Effector memory CD4-positive, alpha-beta T cell (primary cell): ENCODE measurements around the gene CSF3.

Experiments
- DNase-seq, 3 donors: peaks; one replicate each; pipeline ENCODE4 v3.0.0-alpha.2; 2020
- H3K27ac ChIP-seq: 2 replicates; pipeline ENCODE4 v1.7.0; 2013; ENCODE audit warnings: mild to moderate bottlenecking, low read length, moderate library complexity; ENCODE audit not compliant: insufficient read depth, poor library complexity, severe bottlenecking
- H3K27me3 ChIP-seq: replicated peaks from 2 replicates; pipeline ENCODE4 v1.7.0; 2013; ENCODE audit warnings: mild to moderate bottlenecking, low read length; ENCODE audit not compliant: insufficient read depth, control insufficient read depth, poor library complexity, severe bottlenecking
- H3K36me3 ChIP-seq: 2 replicates; pipeline ENCODE4 v1.7.0; 2013; ENCODE audit warnings: mild to moderate bottlenecking, low read length, moderate library complexity; ENCODE audit not compliant: control insufficient read depth, insufficient read depth
- H3K4me1 ChIP-seq: 2 replicates; pipeline ENCODE4 v1.7.0; 2013; ENCODE audit warnings: low read length, mild to moderate bottlenecking; ENCODE audit not compliant: control insufficient read depth, insufficient read depth, poor library complexity, severe bottlenecking
- H3K4me3 ChIP-seq: 2 replicates; pipeline ENCODE4 v1.7.0; 2013; ENCODE audit warnings: low read length, low read depth, mild to moderate bottlenecking; ENCODE audit not compliant: insufficient read depth, poor library complexity, severe bottlenecking
- H3K9me3 ChIP-seq: 2 replicates; pipeline ENCODE4 v1.7.0; 2013; ENCODE audit warnings: mild to moderate bottlenecking, low read length, moderate library complexity; ENCODE audit not compliant: control insufficient read depth

The CSF3 gene

GRCh38 chr17:40032322-40033320 is 17.4 kb downstream of the CSF3 start:
- Histone ChIP-seq H3K36me3 (peaks cover 63% of the 10 kb centered on the region), H3K4me1 (no peaks in the 10 kb centered on the region), H3K27me3 (no peaks in the 10 kb centered on the region), H3K4me3 (no peak overlapping the region), H3K27ac (no peak overlapping the region), H3K9me3 (no peaks in the 10 kb centered on the region)
- no peak for DNase-seq

- Histone ChIP-seq H3K4me3 (no peak overlapping the region), H3K9me3 (no peaks in the 10 kb centered on the region), H3K27me3 (no peaks in the 10 kb centered on the region), H3K27ac (no peak overlapping the region), H3K36me3 (peaks cover 60% of the 10 kb centered on the region), H3K4me1 (no peaks in the 10 kb centered on the region)
- DNase-seq = no peak
Measured at GRCh38 chr17:40033339-40033738, 18.1 kb downstream of the CSF3 start.

- Histone ChIP-seq H3K4me1 (no peaks in the 10 kb centered on the region), H3K27me3 (no peaks in the 10 kb centered on the region), H3K36me3 (peaks cover 50% of the 10 kb centered on the region), H3K27ac (no peak overlapping the region), H3K9me3 (no peaks in the 10 kb centered on the region), H3K4me3 (no peak overlapping the region)
- no peak for DNase-seq
Measured at GRCh38 chr17:40034426-40035161, 19.4 kb downstream of the CSF3 start.

GRCh38 chr17:40035162-40035559 is 19.9 kb downstream of the CSF3 start:
- Histone ChIP-seq H3K4me1 (no peaks in the 10 kb centered on the region), H3K4me3 (no peak overlapping the region), H3K27me3 (no peaks in the 10 kb centered on the region), H3K9me3 (no peaks in the 10 kb centered on the region), H3K36me3 (peaks cover 48% of the 10 kb centered on the region), H3K27ac (no peak overlapping the region)
- DNase-seq = no peak

- no peak for DNase-seq
- Histone ChIP-seq H3K4me3 (no peak overlapping the region), H3K36me3 (peaks cover 15% of the 10 kb centered on the region), H3K27me3 (no peaks in the 10 kb centered on the region), H3K9me3 (no peaks in the 10 kb centered on the region), H3K27ac (no peak overlapping the region), H3K4me1 (no peaks in the 10 kb centered on the region)
Measured at GRCh38 chr17:40038882-40039513, 23.8 kb downstream of the CSF3 start.

GRCh38 chr17:40041196-40041595 is 26.0 kb downstream of the CSF3 start:
- Histone ChIP-seq H3K36me3 (peaks cover 7% of the 10 kb centered on the region), H3K9me3 (no peaks in the 10 kb centered on the region), H3K27ac (no peak overlapping the region), H3K27me3 (no peaks in the 10 kb centered on the region), H3K4me1 (no peaks in the 10 kb centered on the region), H3K4me3 (no peak overlapping the region)
- DNase-seq = no peak

- DNase-seq = no peak
- no peak overlapping the region for H3K27ac ChIP-seq
- H3K27me3 ChIP-seq = no peaks in the 10 kb centered on the region
- H3K4me1 ChIP-seq = peaks cover 13% of the 10 kb centered on the region
- no peaks in the 10 kb centered on the region for H3K9me3 ChIP-seq
- H3K36me3 ChIP-seq = peaks cover 6% of the 10 kb centered on the region
- H3K4me3 ChIP-seq = no peak overlapping the region
Measured at GRCh38 chr17:40056379-40057015, 41.3 kb downstream of the CSF3 start.

- H3K4me1 ChIP-seq = peaks cover 20% of the 10 kb centered on the region
- no peak overlapping the region for H3K27ac ChIP-seq
Measured at GRCh38 chr17:40058186-40058784, 43.0 kb downstream of the CSF3 start.

GRCh38 chr17:40058865-40059264 is 43.6 kb downstream of the CSF3 start:
- H3K27ac ChIP-seq = no peak overlapping the region
- no peaks in the 10 kb centered on the region for H3K9me3 ChIP-seq
- H3K27me3 ChIP-seq = no peaks in the 10 kb centered on the region
- no peak for DNase-seq
- H3K36me3 ChIP-seq = no peaks in the 10 kb centered on the region
- peaks cover 19% of the 10 kb centered on the region for H3K4me1 ChIP-seq
- no peak overlapping the region for H3K4me3 ChIP-seq

More at GRCh38 chr17:40058186-40058784, 43.0 kb downstream of the CSF3 start:
- no peak for DNase-seq
- no peak overlapping the region for H3K4me3 ChIP-seq
- H3K36me3 ChIP-seq = no peaks in the 10 kb centered on the region
- H3K9me3 ChIP-seq = no peaks in the 10 kb centered on the region
- no peaks in the 10 kb centered on the region for H3K27me3 ChIP-seq
